ENCODE data around the gene ATAD3A.

DNA sequence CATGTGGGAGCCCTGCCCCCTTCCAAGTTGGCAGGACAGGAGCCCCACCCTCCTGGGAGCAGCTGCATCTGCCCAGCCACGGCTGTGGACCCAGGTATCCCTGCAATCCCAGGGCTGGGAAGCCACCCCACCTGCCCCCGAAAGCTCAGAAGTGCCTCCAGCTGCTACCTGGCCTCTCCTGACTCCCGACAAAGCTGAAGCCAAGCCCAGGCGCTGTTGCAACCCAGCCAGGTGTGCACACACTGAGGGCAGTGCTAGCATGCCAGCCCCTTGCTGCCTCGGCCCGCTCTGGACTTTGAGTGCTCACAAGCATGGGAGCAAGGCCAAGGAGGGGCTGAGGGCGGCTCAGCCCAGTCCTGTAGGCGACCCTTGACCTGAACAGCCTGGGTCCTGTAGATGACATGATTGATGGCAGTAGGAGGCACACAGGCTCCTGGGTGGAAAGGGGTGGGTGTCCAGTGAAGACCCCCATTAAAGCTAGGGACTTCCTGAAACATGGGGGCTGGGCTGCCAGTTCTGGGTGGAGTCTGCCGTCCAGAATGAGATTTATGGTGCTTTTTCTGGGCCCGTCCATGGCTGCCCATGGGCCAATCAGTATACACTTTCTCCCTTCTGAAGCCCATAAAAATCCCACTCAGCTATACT is 65.5 kb downstream of the ATAD3A start:
- TF ChIP-seq, protein P1, sequence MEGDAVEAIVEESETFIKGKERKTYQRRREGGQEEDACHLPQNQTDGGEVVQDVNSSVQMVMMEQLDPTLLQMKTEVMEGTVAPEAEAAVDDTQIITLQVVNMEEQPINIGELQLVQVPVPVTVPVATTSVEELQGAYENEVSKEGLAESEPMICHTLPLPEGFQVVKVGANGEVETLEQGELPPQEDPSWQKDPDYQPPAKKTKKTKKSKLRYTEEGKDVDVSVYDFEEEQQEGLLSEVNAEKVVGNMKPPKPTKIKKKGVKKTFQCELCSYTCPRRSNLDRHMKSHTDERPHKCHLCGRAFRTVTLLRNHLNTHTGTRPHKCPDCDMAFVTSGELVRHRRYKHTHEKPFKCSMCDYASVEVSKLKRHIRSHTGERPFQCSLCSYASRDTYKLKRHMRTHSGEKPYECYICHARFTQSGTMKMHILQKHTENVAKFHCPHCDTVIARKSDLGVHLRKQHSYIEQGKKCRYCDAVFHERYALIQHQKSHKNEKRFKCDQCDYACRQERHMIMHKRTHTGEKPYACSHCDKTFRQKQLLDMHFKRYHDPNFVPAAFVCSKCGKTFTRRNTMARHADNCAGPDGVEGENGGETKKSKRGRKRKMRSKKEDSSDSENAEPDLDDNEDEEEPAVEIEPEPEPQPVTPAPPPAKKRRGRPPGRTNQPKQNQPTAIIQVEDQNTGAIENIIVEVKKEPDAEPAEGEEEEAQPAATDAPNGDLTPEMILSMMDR (IDR thresholded peaks at IDR 0.05): no peak
- peak; percentile 61 to 77 for TF ChIP-seq POLR2A (IDR thresholded peaks at IDR 0.05)

All from Peyer's patch (tissue), 4 donors.